ENCODE results near the gene CERT1.

GRCh38 chr5:75525344-75525743, 13.9 kb upstream of the CERT1 start:
- TF ChIP-seq, protein P1, sequence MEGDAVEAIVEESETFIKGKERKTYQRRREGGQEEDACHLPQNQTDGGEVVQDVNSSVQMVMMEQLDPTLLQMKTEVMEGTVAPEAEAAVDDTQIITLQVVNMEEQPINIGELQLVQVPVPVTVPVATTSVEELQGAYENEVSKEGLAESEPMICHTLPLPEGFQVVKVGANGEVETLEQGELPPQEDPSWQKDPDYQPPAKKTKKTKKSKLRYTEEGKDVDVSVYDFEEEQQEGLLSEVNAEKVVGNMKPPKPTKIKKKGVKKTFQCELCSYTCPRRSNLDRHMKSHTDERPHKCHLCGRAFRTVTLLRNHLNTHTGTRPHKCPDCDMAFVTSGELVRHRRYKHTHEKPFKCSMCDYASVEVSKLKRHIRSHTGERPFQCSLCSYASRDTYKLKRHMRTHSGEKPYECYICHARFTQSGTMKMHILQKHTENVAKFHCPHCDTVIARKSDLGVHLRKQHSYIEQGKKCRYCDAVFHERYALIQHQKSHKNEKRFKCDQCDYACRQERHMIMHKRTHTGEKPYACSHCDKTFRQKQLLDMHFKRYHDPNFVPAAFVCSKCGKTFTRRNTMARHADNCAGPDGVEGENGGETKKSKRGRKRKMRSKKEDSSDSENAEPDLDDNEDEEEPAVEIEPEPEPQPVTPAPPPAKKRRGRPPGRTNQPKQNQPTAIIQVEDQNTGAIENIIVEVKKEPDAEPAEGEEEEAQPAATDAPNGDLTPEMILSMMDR (conservative IDR thresholded peaks at IDR 0.05 in 1 of 2, IDR thresholded peaks at IDR 0.05 in 1 of 2; ENCODE audit: low read depth in 1 of 2, low read length in 2 of 2) = no peak
- TF ChIP-seq EZH2 (IDR thresholded peaks at IDR 0.05; ENCODE audit: low read length, missing control alignments) = no peak

Data from fibroblast of lung (primary cell).